Body of pancreas (tissue), 4 donors: ENCODE results near the gene SLX9.

ENCODE experiments used
- POLR2A ChIP-seq, 3 donors: fragments of 450-650 bp; IDR thresholded peaks; one replicate each; pipeline ENCODE4 v1.6.1; 2016; ENCODE audit warnings: antibody characterized with exemption in 3 of 3, mild to moderate bottlenecking in 2 of 3
- TF ChIP-seq, protein P1 (sequence below), 7 experiments: fragments of 450-650 bp in 4 of 7; fragments of 200-600 bp in 3 of 7; sonication (generic) in 3 of 7; IDR thresholded peaks; one replicate each; pipeline ENCODE4 v1.5.1; 2016 to 2019; ENCODE audit warnings: antibody characterized with exemption in 7 of 7

DNA sequence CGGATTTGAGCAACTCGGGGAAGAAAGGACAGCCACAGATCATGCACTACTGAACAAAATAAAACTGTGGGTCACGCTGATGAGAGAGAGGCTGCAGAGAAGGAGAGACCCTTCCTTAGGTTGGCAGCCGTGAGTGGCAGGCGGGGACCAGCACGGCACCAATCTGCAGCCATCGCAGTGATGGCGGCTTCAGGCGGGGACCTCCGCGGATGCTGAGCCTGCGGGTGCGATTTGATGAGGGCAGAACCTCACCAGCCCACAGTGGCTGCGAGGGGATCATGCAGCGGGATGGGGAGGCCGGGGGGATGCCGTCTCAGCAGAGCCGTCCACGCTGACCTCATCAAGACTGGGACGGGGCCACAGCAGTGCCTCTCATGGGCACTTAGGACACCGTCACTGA, 30.9 kb upstream of the SLX9 start:
- TF ChIP-seq, protein P1, sequence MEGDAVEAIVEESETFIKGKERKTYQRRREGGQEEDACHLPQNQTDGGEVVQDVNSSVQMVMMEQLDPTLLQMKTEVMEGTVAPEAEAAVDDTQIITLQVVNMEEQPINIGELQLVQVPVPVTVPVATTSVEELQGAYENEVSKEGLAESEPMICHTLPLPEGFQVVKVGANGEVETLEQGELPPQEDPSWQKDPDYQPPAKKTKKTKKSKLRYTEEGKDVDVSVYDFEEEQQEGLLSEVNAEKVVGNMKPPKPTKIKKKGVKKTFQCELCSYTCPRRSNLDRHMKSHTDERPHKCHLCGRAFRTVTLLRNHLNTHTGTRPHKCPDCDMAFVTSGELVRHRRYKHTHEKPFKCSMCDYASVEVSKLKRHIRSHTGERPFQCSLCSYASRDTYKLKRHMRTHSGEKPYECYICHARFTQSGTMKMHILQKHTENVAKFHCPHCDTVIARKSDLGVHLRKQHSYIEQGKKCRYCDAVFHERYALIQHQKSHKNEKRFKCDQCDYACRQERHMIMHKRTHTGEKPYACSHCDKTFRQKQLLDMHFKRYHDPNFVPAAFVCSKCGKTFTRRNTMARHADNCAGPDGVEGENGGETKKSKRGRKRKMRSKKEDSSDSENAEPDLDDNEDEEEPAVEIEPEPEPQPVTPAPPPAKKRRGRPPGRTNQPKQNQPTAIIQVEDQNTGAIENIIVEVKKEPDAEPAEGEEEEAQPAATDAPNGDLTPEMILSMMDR (IDR thresholded peaks at IDR 0.05): no peak
- TF ChIP-seq POLR2A (IDR thresholded peaks at IDR 0.05): no peak
